Subcutaneous abdominal adipose tissue (tissue), 5 donors: Measurements from ENCODE around the gene MTHFS.
"Not testable (repeated sequence)": the region's sequence is repeated elsewhere in the genome, so short reads cannot be mapped to it uniquely, and the experiment has no call there.

Experiments
- H3K27ac ChIP-seq: one replicate; pipeline ENCODE4 v1.7.0; 2013; ENCODE audit warnings: low read depth, mild to moderate bottlenecking, inconsistent platforms, low read length, moderate library complexity
- H3K27me3 ChIP-seq, 5 donors: one replicate each; pipeline ENCODE4 v1.7.0; 2013; ENCODE audit warnings: low read length in 5 of 5, inconsistent platforms in 1 of 5; ENCODE audit not compliant: control insufficient read depth in 5 of 5, insufficient read depth in 4 of 5
- H3K36me3 ChIP-seq, 5 donors: one replicate each; pipeline ENCODE4 v1.7.0; 2013; ENCODE audit warnings: low read length in 5 of 5; ENCODE audit not compliant: control insufficient read depth in 5 of 5, insufficient read depth in 5 of 5
- H3K4me1 ChIP-seq, 5 donors: one replicate each; pipeline ENCODE4 v1.7.0; 2013; ENCODE audit warnings: low read length in 5 of 5, mild to moderate bottlenecking in 3 of 5, moderate library complexity in 1 of 5; ENCODE audit not compliant: control insufficient read depth in 5 of 5, insufficient read depth in 5 of 5
- H3K4me3 ChIP-seq, 5 donors: one replicate each; pipeline ENCODE4 v1.7.0; 2013; ENCODE audit warnings: low read length in 5 of 5, low read depth in 1 of 5
- H3K9ac ChIP-seq, 5 donors: one replicate each; pipeline ENCODE4 v1.7.0; 2013; ENCODE audit warnings: low read length in 5 of 5, mild to moderate bottlenecking in 4 of 5, moderate library complexity in 3 of 5
- H3K9me3 ChIP-seq, 5 donors: one replicate each; pipeline ENCODE4 v1.7.0; 2013; ENCODE audit warnings: low read length in 5 of 5; ENCODE audit not compliant: control insufficient read depth in 5 of 5
- donor health status: healthy.
- donor health status: healthy.
- donor health status: healthy.
- donor health status: healthy.
- donor health status: healthy.

Gene MTHFS

GRCh38 chr15:79898786-79899185 lies 2.0 kb upstream of the MTHFS start:
- Histone ChIP-seq H3K4me1 (peaks cover 3 to 27% (median 22%) of the 10 kb centered on the region in 5 donors), H3K9ac (peak overlapping the region in 3 of 5 donors; percentile 33 to 79 (median 47)), H3K27ac (peak overlapping the region; percentile 88)
- not testable (repeated sequence) for H3K4me3 ChIP-seq, H3K9me3 ChIP-seq, H3K27me3 ChIP-seq, H3K36me3 ChIP-seq

GRCh38 chr15:79898369-79898768 lies 1.6 kb upstream of the MTHFS start:
- Histone ChIP-seq H3K4me3 (no peak overlapping the region), H3K36me3 (no peaks in the 10 kb centered on the region), H3K4me1 (peaks cover 3 to 27% (median 22%) of the 10 kb centered on the region in 5 donors), H3K9me3 (no peaks in the 10 kb centered on the region), H3K27me3 (no peaks in the 10 kb centered on the region), H3K27ac (peak overlapping the region; percentile 88), H3K9ac (peak overlapping the region in 3 of 5 donors; percentile 33 to 47 (median 40))

DNA sequence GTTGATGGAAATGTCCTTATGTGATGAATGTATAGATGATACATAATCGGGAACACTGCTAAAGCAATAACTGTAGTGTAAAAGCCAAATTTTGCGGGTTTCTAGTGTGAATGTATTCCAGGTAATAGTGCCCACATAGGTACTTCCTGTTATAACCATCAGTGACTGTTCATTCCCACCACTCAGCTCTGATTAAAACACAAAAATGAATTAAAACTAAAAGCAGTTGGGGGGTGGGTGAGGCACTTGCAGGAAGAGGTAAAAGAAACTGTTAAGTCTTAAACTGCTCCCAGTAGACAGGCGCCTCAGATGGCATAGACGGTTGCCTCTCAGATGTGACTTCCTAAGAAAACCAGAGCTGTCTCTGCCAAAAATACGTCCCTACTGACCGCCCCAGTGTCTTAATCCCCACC lies 893 bp upstream of the MTHFS start:
- Histone ChIP-seq H3K27ac (peak overlapping the region; percentile 88), H3K4me3 (peak overlapping the region; percentile 78 to 93 (median 91)), H3K4me1 (peaks cover 3 to 27% (median 22%) of the 10 kb centered on the region in 5 donors), H3K9me3 (no peaks in the 10 kb centered on the region), H3K27me3 (no peaks in the 10 kb centered on the region), H3K36me3 (no peaks in the 10 kb centered on the region), H3K9ac (peak overlapping the region in 3 of 5 donors; percentile 79 to 94 (median 90))

GRCh38 chr15:79897380-79897678 lies 515 bp upstream of the MTHFS start:
- Histone ChIP-seq H3K9me3 (no peaks in the 10 kb centered on the region), H3K4me3 (peak overlapping the region; percentile 78 to 93 (median 91)), H3K9ac (peak overlapping the region; percentile 44 to 94 (median 88)), H3K36me3 (no peaks in the 10 kb centered on the region), H3K27me3 (no peaks in the 10 kb centered on the region), H3K4me1 (peaks cover 3 to 27% (median 22%) of the 10 kb centered on the region in 5 donors), H3K27ac (peak overlapping the region; percentile 88)

GRCh38 chr15:79896131-79896633 lies 632 bp downstream of the MTHFS start:
- Histone ChIP-seq H3K36me3 (no peaks in the 10 kb centered on the region), H3K4me1 (peaks cover 3 to 27% (median 23%) of the 10 kb centered on the region in 5 donors), H3K9me3 (no peaks in the 10 kb centered on the region), H3K9ac (peak overlapping the region; percentile 16 to 94 (median 88)), H3K27ac (peak overlapping the region; percentile 88), H3K4me3 (peak overlapping the region; percentile 72 to 93 (median 91)), H3K27me3 (no peaks in the 10 kb centered on the region)

GRCh38 chr15:79887054-79887930 lies 9.5 kb downstream of the MTHFS start:
- Histone ChIP-seq H3K9me3 (no peaks in the 10 kb centered on the region), H3K27me3 (no peaks in the 10 kb centered on the region), H3K4me3 (no peak overlapping the region), H3K27ac (no peak overlapping the region), H3K4me1 (peaks cover 0 to 14% (median 0%) of the 10 kb centered on the region in 5 donors), H3K9ac (no peak overlapping the region), H3K36me3 (peaks cover 24 to 47% (median 40%) of the 10 kb centered on the region in 5 donors)

DNA sequence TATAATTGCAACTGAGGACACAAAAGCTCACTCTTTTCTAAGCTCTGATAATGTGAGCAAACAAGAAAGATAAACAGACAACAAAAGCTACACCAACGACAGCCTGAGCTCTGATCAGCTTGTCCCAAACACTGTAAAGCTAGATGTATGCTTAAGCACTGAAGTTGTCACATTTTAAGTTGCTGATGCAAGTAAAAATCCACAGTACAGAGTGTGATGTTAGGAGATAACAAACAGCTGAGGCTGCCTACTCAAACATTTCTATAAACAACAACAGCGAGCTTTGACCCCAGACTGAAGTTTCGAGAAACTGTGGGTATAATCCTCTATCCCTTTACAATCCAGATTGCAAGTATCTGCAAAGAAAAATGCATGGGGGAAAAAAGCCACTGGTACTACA lies 10.7 kb downstream of the MTHFS start:
- no peak overlapping the region for H3K27ac ChIP-seq
- H3K9me3 ChIP-seq: no peaks in the 10 kb centered on the region
- no peak overlapping the region for H3K4me3 ChIP-seq
- peaks cover 0 to 13% (median 0%) of the 10 kb centered on the region in 5 donors for H3K4me1 ChIP-seq
- no peak overlapping the region for H3K9ac ChIP-seq
- no peaks in the 10 kb centered on the region for H3K27me3 ChIP-seq
- peaks cover 32 to 57% (median 46%) of the 10 kb centered on the region in 5 donors for H3K36me3 ChIP-seq

DNA sequence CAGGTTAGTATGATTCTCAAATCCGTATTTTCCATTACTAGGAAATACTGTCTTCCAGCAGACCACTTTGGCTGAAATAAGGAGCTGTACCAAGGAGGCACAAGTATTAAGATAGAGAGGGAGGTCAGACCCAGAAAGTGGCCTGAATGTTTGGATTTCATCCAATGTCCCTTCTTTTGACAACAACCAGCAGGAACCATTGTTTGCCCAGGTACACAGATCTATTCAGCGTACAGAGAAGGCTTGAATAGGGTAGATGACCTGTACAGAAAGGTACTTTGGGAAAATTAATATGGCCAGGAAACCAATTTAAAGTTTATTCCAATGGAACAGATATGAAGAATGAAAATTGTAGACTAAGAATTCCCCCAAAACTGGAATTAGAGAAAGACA lies 12.6 kb downstream of the MTHFS start:
- no peak overlapping the region for H3K4me3 ChIP-seq
- H3K27me3 ChIP-seq: no peaks in the 10 kb centered on the region
- H3K9me3 ChIP-seq: no peaks in the 10 kb centered on the region
- H3K27ac ChIP-seq: no peak overlapping the region
- H3K36me3 ChIP-seq: peaks cover 32 to 59% (median 52%) of the 10 kb centered on the region in 5 donors
- H3K9ac ChIP-seq: no peak overlapping the region
- peaks cover 0 to 8% (median 0%) of the 10 kb centered on the region in 5 donors for H3K4me1 ChIP-seq

- no peak overlapping the region for H3K4me3 ChIP-seq
- H3K27ac ChIP-seq: no peak overlapping the region
- H3K36me3 ChIP-seq: peaks cover 28 to 54% (median 47%) of the 10 kb centered on the region in 5 donors
- H3K4me1 ChIP-seq: peaks cover 0 to 8% (median 0%) of the 10 kb centered on the region in 5 donors
- no peaks in the 10 kb centered on the region for H3K27me3 ChIP-seq
- H3K9ac ChIP-seq: no peak overlapping the region
- peaks cover 0 to 4% (median 1%) of the 10 kb centered on the region in 5 donors for H3K9me3 ChIP-seq
These were observed 13.1 kb downstream of the MTHFS start for GRCh38 chr15:79883579-79884203.

- Histone ChIP-seq H3K27ac (no peak overlapping the region), H3K4me3 (no peak overlapping the region), H3K36me3 (peaks cover 29 to 55% (median 41%) of the 10 kb centered on the region in 5 donors)
These were observed 15.1 kb downstream of the MTHFS start for GRCh38 chr15:79881668-79882067.

More at GRCh38 chr15:79881668-79882067, 15.1 kb downstream of the MTHFS start:
- H3K27me3 ChIP-seq: no peaks in the 10 kb centered on the region
- H3K9ac ChIP-seq: no peak overlapping the region
- peaks cover 0 to 4% (median 0%) of the 10 kb centered on the region in 5 donors for H3K4me1 ChIP-seq
- H3K9me3 ChIP-seq: peaks cover 6 to 20% (median 13%) of the 10 kb centered on the region in 5 donors
